Measurements from ENCODE around the gene TRIP10.

DNA sequence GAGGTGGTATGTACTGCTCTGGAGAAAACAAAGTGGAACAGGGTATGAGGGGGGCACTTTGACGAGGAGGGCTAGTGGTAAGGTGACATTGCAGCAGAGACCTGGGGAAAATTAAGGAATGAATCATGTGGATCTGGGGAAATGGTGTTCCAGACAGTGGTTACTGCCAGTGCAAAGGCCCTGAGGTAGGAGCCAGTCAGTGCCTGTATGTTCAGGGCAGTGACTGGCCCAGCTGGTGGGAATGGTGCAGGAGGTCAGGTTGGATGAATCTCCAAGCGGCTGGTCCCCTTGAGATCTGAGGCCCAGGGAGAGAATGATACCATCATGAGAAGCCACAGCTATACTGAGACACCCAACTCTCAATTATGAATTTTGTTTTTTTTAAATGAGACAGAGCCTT, 38.0 kb downstream of the TRIP10 start:
- TF ChIP-seq, protein P1, sequence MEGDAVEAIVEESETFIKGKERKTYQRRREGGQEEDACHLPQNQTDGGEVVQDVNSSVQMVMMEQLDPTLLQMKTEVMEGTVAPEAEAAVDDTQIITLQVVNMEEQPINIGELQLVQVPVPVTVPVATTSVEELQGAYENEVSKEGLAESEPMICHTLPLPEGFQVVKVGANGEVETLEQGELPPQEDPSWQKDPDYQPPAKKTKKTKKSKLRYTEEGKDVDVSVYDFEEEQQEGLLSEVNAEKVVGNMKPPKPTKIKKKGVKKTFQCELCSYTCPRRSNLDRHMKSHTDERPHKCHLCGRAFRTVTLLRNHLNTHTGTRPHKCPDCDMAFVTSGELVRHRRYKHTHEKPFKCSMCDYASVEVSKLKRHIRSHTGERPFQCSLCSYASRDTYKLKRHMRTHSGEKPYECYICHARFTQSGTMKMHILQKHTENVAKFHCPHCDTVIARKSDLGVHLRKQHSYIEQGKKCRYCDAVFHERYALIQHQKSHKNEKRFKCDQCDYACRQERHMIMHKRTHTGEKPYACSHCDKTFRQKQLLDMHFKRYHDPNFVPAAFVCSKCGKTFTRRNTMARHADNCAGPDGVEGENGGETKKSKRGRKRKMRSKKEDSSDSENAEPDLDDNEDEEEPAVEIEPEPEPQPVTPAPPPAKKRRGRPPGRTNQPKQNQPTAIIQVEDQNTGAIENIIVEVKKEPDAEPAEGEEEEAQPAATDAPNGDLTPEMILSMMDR (IDR thresholded peaks at IDR 0.05), result no peak
- no peak for TF ChIP-seq POLR2A (IDR thresholded peaks at IDR 0.05)
